Measurements from ENCODE around the gene GPHN.
"Not testable (repeated sequence)": the region's sequence is repeated elsewhere in the genome, so short reads cannot be mapped to it uniquely, and the experiment has no call there.

The GPHN gene

GRCh38 chr14:66827182-66827581 is 319.2 kb downstream of the GPHN start:
- DNase-seq = no peak

GRCh38 chr14:66831173-66831572 is 323.2 kb downstream of the GPHN start:
- DNase-seq = no peak

- DNase-seq = no peak
Measured at GRCh38 chr14:66833816-66834215, 325.9 kb downstream of the GPHN start.

GRCh38 chr14:66837436-66837835 is 329.5 kb downstream of the GPHN start:
- DNase-seq = not testable (repeated sequence)

GRCh38 chr14:66842911-66843512 is 335.1 kb downstream of the GPHN start:
- DNase-seq = no peak

- no peak for DNase-seq
Measured at GRCh38 chr14:66850258-66850888, 342.4 kb downstream of the GPHN start.

GRCh38 chr14:66853311-66853710 is 345.4 kb downstream of the GPHN start:
- no peak for DNase-seq

GRCh38 chr14:66857867-66858266 is 349.9 kb downstream of the GPHN start:
- no peak for DNase-seq

GRCh38 chr14:66859063-66859671 is 351.2 kb downstream of the GPHN start:
- DNase-seq = no peak

- no peak for DNase-seq
Measured at GRCh38 chr14:66881596-66881995, 373.6 kb downstream of the GPHN start.

- no peak for DNase-seq
Measured at GRCh38 chr14:66884149-66884548, 376.2 kb downstream of the GPHN start.

- no peak for DNase-seq
Measured at GRCh38 chr14:66900719-66901118, 392.8 kb downstream of the GPHN start.

- no peak for DNase-seq
Measured at GRCh38 chr14:66910311-66910840, 402.4 kb downstream of the GPHN start.

- no peak for DNase-seq
Measured at GRCh38 chr14:66916421-66916820, 408.5 kb downstream of the GPHN start.

- DNase-seq = no peak
Measured at GRCh38 chr14:66918527-66918926, 410.6 kb downstream of the GPHN start.

- DNase-seq = no peak
Measured at GRCh38 chr14:66920196-66920595, 412.2 kb downstream of the GPHN start.

GRCh38 chr14:66923251-66923650 is 415.3 kb downstream of the GPHN start:
- no peak for DNase-seq

- DNase-seq = no peak
Measured at GRCh38 chr14:66939409-66939808, 431.5 kb downstream of the GPHN start.

- no peak for DNase-seq
Measured at GRCh38 chr14:66944872-66945271, 436.9 kb downstream of the GPHN start.

GRCh38 chr14:66955159-66955558 is 447.2 kb downstream of the GPHN start:
- DNase-seq = no peak

GRCh38 chr14:66959437-66960050 is 451.6 kb downstream of the GPHN start:
- DNase-seq = no peak

- DNase-seq = no peak
Measured at GRCh38 chr14:66965831-66966230, 457.9 kb downstream of the GPHN start.

GRCh38 chr14:66972469-66972868 is 464.5 kb downstream of the GPHN start:
- DNase-seq = no peak
